Measurements from ENCODE around the gene IGSF3.
"Not testable (repeated sequence)": the region's sequence is repeated elsewhere in the genome, so short reads cannot be mapped to it uniquely, and the experiment has no call there.

GRCh38 chr1:116598420-116599036, 69.0 kb downstream of the IGSF3 start:
- TF ChIP-seq CTCF, POLR2A (IDR thresholded peaks at IDR 0.05): not testable (repeated sequence)
